Amniotic stem cell (primary cell): ENCODE measurements around the gene C2orf49.

ENCODE experiments used
- DNase-seq: peaks from one replicate; lab custom pipeline; 2025; lab: John Stamatoyannopoulos, UW

C2orf49 gene

DNA sequence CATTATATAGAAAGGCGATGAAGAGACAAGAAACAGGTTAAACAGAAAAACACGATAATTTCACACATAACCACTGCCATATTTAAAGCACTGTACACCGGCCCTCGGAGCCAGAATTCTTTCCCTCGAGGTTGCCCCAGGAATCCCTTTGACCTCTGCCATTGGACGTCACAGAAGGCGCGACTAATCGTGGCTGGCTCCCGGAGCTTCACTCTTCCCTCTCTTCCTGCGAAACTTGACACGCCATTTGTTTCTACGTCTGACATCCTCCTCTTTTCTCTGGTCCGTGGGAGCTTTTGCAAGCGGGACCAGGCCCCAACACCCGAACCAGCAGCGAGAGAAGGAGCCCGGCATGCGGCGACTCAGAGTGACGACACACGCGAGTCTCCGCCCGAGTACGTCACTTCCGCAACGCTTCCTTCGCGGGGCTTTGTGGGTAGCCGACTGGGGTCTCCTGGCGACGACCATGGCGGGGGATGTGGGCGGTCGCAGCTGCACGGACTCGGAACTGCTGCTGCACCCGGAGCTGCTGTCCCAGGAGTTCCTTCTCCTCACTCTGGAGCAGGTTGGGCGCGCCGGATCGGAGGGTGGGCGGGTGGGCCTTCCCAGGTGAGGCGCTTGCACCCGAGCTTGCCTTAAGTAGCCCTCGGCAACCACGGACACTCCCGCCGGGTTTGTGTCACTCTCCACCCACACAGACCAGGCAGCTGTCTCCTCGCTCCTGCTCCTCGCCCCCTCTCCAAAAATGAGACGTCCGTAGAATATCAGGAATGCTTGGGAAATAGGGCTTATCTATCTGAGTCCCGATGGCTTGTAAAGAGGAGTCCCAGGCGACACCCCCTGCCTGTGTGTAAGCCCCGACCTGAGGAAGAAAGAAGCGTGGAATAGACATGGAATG, at the start of gene C2orf49:
Gene C2orf49 (plus strand): TSS at position 419 of the 898 bp plus-strand sequence. CDS start 48 bp downstream, at position 467.
- peak; percentile 73 for DNase-seq

DNA sequence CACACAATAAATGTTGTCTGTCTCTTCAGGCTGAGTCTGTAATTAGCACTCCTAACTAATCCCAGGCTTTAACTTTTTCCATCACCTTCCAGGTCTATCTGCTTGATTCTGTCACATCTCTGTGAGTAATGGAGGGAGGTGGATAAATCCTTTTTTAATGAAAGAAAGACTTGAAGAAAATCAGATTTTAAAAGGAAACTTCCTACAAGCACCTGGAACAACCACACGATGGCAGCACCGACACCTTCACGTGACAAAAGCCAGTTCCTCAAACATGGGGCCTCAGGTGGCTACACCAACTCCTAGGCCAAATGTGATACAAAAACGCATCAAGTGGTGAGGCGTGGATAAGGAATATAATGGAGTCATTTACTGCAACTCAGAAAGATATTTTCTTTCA, 49.6 kb upstream of the C2orf49 start:
- DNase-seq, result no peak

DNA sequence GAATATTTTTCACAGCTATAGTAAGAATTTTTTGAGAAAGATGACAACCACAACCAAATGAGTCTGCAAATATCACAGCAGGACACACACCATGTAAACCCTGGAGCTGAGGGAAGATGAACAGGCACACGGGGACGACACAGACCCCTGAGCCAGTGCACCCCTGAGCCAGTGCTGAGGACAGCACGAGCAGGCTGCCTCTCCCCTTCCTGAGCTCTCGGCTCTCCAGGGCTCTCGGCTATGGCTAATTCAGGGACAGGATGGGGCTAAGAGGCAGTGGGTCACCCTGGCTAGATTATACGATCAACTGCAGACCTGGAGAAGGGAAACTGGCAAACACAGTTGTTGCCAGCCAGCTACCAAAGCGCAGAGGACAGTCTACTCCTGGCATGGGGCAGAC, 49.2 kb upstream of the C2orf49 start:
- no peak for DNase-seq

DNA sequence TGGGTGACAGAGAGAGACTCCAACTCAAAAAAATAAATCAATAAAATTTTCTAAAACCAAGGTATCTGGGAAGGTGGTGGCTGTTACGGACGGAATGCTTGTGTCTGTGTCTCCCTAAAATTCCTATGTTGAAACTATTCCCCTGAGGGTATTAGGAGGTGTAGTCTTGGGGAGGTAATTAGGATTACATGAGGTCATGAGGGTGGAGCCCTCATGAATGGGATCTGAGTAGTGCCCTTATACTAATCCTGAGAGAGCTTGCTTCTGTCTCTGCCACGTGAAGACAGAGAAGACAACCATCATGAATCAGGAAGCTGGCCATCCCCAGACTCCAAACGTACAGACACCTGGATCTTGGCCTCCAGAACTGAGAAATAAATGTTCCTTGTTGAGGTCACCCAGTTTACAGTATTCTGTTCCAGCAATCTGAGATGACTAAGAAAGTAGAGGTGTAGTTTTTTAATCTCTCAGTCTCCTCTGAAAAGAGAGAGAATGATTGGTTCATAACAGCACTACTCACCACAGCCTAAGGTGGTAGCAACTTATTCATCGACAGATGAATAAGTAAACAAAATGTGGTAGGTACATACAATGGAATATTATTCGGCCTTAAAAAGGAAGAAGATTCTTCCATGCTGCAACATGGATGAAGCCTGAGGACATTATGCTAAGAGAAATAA, 46.2 kb upstream of the C2orf49 start:
- DNase-seq, result no peak

DNA sequence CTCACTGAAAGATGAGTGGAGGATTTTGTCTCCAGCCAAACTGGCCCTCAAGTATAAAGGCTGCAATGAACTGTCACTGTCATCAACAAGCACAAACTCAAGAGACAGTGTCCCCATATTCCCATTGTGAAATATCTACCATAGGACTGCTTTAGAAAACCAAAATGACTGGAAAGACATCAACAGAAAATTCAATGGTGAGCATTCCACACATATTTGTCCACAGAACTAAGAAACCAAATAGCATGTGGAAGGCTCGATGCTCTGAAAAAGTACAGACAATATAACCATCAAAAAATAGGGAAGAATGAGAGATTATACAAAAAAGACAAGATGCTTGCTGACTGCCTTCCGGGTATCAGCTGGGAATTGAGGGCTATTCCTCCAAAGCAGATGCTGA, 45.4 kb upstream of the C2orf49 start:
- no peak for DNase-seq

DNA sequence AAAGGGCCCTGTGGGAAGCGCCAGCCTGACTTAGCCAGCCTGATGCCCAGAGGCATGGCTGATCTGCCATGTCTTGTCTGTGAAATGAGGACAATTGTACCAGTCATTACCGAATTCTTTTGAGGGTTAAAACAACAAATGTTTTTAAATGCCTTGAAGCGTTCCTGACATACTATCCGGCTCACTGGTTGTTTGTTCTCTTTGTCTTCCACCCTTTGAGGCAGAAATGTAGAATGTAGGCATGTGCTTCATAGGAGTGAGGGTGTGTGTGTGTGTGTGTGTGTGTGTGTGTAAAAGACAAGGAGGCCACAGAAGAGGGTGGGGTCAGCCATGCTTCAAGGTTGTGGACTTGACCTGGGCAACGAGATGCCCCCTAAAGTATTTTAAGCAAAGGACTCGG, 43.3 kb upstream of the C2orf49 start:
- no peak for DNase-seq

DNA sequence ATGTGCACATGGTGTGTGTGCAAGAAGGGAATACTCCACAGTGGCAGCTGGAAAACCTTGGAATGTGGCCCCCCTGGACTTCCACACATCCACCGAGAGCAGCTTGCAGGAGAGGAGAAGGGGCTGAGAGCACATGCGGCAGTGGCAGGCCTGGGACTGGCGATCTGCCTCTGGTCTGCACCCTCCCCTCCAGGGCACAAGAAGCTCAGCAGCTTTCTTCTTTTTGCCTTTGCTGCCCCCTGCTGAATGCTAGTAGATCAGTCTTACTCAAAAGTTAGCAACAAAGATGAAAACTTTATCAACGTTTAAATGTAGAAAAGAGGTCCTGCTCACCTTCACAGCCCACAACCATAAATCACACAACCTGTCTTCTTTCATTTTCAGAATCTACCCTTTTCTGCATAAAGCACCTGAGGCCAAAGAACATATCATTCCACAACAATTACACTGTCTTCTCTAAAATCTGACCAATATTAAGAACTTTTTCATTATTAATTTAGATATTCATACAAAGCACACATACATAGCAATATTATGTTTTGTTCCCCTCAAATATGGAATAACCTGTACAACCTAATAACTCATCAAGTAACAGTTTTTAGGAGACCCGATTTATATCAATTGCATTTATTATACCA, 42.4 kb upstream of the C2orf49 start:
- peak; percentile 51 for DNase-seq

DNA sequence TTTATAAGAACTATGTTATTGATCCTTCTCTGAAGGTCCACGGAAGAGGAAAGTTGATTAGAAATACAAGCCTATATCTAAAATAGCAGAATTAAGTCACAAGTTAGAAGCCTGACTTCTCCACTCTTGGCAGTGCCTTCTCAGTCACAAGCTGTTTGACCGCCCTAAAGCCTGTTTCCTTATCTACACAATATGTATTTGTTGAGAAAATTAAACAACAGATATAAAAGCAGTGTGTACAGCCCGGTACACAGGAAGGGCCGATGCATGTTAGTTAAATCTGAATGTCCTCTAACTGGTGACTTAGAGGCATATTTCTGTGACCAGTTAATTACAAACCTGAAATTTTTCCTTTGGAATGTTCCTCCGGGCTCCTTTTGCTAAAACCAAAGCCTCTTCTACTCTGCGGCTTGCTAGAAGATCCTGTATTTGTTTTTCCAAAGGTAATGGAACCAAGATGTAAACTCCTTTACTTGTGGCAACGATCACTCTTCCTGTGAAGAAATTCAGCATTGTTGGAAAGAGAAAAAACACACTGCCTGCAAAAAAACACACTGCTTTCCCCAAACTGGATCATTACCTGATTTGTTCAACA, 41.2 kb upstream of the C2orf49 start:
- no peak for DNase-seq

DNA sequence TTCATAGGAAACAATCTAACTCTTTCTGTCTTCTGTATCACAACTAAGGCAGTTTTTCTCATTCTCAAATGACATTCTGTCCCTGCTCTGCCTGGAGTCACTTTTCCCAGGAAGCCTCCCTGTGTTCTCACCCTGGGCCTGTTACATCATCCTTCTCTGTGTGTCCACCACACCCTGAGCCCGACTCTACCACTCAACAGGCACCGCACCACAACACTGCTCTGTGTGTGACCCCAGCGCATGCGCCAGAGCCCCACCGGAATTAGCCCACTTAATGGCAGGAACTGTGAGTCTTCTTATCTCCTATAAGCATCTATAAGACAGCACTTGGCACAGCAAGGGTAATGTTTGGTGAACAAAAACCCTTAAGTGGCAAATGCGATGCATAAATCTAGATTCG, 40.1 kb upstream of the C2orf49 start:
- DNase-seq, result no peak

DNA sequence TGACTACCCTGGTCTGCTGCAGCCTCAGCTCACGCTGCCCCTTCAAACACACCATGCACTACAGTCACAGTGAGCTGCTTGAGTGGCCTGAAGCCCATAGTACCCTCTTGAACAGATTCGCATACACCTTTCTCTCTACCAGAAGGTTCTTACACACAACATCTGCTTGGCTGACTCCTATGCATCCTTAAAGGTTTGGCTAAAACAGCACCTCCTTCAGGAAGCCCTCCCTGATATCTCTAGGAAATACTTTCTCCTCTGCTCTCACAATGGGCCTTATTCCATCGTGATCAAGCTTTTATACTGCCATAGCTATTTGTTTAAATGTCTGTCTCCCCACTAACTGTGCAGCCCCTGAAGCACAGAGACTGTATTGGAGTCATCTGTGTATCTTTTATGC, 39.3 kb upstream of the C2orf49 start:
- DNase-seq, result no peak

DNA sequence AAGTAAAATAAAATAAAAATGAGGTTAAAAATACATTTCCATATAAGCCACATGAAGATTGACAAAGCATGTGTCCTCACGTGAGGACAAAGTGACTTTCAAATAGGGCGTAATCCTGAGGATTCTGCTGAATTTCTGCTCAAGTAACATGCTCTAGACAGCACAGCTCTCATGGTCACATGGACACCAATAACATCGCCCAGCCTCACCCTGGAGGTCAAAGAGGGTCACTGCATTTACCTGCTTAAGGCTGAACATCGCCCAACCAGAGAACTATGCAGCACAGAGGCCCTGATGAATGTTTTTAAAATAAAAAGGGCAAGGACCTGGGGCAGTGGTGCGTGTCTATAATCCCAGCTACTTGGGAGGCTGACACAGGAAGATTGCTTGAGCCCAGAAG, 38.0 kb upstream of the C2orf49 start:
- DNase-seq, result no peak

DNA sequence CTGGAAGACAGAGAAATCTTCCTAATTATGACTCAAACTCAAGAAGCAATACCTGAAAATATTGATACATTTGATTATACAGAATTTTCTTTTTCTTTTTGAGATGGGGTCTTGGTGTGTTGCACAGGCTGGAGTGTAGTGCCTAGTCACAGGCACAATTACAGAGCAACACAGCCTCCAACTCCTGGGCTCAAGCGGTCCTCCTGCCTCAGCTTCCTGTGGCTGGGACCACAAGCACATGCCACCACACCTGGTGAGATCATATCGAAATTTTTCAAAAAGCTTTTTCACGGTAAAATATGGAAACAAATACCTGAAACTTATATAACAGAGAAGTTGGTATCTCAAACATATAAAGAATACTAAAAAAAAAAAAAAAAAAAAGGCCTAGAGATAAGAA, 35.7 kb upstream of the C2orf49 start:
- no peak for DNase-seq

DNA sequence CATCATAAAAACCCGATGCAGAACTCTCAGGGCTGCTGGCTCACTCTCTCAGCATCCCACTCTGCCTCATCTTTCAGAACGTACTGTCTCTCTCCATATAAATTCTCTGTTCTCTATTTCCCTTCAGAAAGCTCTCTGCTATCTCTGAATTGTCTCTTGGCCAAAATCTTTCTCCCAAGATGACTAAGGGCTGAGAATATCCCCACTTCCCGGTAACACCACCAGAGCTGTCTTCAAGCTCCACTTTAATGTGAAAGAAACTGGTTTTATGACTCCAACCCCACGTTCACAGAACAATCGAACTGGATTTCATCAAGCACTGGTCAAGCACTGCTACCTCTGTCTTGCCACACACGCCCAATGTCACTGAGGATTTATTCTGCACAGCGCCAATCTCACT, 30.2 kb upstream of the C2orf49 start:
- DNase-seq, result no peak

DNA sequence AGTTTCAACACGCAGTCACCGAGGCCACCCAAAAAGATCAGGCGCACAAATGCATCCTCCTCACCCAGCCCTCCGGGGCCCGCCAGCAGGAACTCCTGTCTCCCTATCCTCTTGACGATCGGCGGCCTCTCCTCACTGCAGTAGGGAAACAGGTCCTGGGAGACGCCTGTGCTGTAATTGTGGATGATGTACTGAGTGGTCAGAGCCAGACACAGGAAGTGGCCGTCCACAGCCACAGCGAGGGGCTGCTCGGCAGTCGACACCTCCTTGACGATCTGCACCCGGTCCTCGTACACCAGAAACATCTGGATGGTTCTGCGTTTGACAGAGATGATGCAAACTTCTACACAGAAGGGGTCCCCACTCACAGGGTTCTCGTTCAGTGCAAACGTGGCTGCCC, 29.8 kb upstream of the C2orf49 start:
- DNase-seq, result no peak

DNA sequence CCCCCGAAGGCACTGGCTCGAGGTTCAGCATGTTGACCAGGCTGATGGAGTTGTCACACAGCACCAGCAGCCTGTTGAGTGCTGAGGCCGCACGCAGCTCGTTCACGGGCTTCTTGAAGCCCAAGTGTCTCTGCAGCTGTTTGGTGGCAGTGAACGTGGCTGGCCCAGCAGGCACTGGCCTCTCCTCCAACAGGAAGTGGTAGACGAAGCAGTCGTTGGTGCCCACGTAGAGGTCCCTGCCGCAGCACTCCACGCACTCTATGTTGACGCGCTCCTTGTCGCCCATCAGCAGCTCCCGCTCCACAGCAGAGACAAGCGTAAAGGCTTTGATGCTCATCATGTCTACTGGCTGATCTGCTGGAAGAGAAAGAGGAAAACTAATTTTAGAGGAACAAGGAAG, 29.4 kb upstream of the C2orf49 start:
- no peak for DNase-seq

DNA sequence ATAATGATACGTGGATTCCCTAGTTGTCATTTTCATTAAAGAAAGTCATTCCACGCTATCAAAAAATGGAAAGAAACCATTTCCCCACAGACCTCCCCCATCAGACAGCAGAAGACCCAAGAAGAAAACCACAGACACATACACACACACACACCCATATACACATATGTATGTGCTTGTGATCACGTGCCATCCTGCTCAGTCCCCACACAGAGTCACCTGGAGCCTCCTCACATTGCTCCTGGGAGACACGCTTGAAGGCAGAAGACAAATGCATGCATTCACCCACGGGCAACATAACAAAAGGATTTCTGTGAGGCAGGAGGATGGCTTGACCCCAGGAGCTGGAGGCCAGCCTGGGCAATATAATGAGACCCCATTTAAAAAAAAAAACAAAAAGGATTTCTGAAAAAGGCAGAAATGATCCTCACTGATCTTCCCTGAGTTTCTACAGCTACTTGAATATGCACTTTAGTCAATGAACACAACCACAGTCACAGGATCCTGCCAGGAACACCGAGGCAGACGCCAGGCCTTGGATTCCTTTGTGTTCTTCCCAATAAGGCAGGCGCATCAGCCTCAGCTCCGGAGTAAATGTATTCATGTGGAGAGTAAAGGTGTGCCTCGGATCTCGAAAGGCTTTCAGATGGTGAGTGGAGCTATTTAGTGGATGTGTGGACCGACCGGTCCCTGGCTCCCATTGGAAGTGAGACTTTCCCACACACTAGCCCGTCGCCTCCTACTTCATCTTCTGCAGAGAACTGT, 28.8 kb upstream of the C2orf49 start:
- DNase-seq, result no peak

DNA sequence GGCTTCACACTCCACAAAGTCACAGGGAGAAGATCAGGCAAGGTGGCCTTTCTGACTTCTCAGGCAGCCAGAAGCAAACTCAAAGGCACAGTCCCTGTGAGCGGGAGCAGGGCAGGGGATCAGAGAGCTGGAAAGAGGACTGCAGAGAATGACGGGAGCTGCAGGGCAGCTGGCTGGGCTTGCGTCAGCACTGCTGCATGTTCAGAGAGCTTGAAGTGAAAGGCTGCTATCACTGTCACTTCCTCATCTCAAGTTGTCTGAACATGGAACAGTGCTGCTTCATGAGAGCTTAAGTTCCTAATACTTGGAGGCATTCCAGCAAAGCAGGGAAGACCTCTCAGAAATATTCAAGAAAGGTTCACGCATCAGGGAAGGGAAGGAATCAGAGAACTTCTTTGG, 28.2 kb upstream of the C2orf49 start:
- DNase-seq, result no peak

DNA sequence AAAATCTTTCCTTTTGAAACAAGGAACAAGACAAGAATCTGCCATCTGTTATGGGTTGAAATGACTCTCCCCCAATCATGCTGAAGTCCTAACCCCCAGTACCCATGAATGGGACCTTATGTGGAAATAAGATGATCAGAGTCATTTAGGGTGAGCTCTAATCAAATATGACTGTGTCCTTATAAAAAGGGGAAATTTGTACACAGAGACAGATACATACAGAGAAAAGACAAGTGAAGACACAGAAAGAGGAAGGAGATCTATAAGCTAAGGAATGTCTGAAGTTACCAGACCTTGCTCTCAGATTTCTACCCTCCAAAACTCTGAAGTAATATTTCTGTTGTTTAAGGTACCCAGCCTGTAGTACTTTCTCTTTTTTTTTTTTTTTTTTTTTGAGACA, 23.5 kb upstream of the C2orf49 start:
- DNase-seq, result no peak

DNA sequence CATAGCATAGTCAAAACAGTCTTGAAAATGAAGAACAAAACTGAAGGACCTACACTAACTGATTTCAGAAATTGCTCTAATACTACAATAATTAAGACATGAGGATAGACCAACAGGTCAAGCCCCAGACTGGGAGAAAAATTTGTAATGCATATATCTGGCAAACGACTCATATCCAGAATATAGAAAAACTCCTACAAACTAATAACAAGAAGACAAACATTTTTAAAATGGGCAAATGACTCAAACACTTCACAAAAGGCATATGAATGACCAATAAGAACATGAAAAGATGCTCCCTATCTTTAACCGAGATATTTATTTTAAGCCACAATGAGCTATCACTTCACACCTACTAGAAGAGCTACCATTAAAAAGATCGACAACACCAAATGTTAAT, 22.0 kb upstream of the C2orf49 start:
- no peak for DNase-seq

DNA sequence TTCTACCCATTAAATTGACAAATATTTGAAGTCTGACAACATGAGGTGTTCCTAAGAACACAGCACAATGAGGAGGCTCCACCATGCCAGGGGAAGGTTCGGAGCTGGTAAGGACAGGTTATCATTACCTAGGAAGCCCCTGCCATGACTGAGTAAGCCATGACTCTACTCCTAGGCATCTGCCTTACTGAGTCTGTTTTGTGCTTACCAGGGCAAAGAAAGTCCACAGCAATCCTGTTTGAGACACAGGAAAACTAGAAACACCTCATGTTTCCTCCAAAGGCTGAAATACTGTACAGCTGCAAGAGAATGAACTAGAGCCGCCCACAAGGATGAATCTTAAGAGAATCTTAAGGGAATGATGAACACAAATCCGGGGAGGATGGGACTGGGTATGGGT, 19.4 kb upstream of the C2orf49 start:
- no peak for DNase-seq

DNA sequence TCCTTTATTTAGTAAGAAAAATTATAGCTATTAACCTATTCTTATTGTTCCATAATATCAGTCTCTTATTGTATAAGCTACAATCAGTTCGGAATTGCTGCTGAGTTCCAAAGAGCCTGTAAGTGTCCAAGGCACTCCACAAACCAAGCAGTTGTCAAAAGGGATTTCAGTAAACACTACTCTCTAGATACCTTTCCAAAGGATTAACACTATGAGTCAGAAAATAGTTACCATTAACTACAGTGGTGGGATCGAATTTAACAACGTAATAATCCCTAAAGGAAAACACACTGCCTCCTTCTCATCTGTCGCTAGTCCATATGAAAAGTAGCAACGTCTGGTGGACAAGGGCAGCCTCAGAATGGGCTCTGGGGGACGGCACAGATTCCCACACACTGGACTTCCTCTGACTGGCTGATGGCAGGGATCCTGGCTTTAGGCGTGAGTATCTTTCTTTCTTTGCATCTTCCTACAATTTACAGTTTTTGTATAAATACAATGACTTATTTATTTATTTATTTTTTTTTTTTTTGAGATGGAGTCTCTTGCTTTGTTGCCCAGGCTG, 16.6 kb upstream of the C2orf49 start:
- DNase-seq, result no peak
